GM12878 (cell line): ENCODE data around the gene NOL7. TPM values are rescaled to one million over a fixed set of nuclear protein-coding genes. Genes with fewer than 3 reads are reported as not detected.

Source experiments
- ATAC-seq: fragments of 200-7000 bp; cut with Tn5 transposase; 3 replicates; pipeline ENCODE4 v1.9.1; 2020; ENCODE audit warnings: mild to moderate bottlenecking, moderate library complexity
- BruUV-seq: library from RNA; stranded (reverse); fragments of 400-500 nt; replicated peaks from 2 replicates; lab custom pipeline; 2021; lab: Mats Ljungman, UMichigan
- CTCF ChIA-PET: fragments of 300-600 bp; sonication (Branson Sonifier 250); formaldehyde crosslinking; extraction: SDS; loops from one replicate; lab custom pipeline; 2021; ENCODE audit warnings: inconsistent platforms; lab: Yijun Ruan, JAX
- POLR2A ChIA-PET: fragments of 350-600 bp; formaldehyde crosslinking; extraction: SDS; loops from one replicate; lab custom pipeline; 2021; ENCODE audit warnings: inconsistent platforms; lab: Charles Lee
- RAD21 ChIA-PET: fragments of 300-600 bp; sonication (Branson Sonifier 250); formaldehyde crosslinking; loops from one replicate; lab custom pipeline; 2023; ENCODE audit warnings: antibody characterized with exemption; ENCODE audit not compliant: unreplicated experiment; lab: Charles Lee
- SMC1A ChIA-PET: fragments of 300-600 bp; sonication (Branson Sonifier 250); formaldehyde crosslinking; loops from one replicate; lab custom pipeline; 2023; ENCODE audit not compliant: unreplicated experiment, uncharacterized antibody; lab: Charles Lee
- DNase-seq: peaks from one replicate; pipeline ENCODE4 v3.0.0-alpha.2; 2011; ENCODE audit warnings: low read depth, low spot score
- FAIRE-seq: peaks from 3 replicates; lab custom pipeline; 2011; peaks lifted over from hg19 to GRCh38; lab: Jason Lieb, UNC
- H2AFZ ChIP-seq: 2 replicates; pipeline ENCODE4 v1.6.0; 2011; ENCODE audit warnings: low read depth, low read length, control low read depth; ENCODE audit not compliant: control insufficient read depth
- H3K27ac ChIP-seq: 2 replicates; pipeline ENCODE4 v1.5.1; 2011; ENCODE audit warnings: control low read depth; ENCODE audit not compliant: control insufficient read depth, insufficient read depth
- H3K27me3 ChIP-seq, 2 experiments: replicated peaks in 1 of 2; 2 replicates each; pipeline versions ENCODE4 v1.6.0 to v1.6.1; 2011; ENCODE audit warnings: low read length in 1 of 2; ENCODE audit not compliant: control insufficient read depth in 2 of 2, insufficient read depth in 2 of 2
- H3K36me3 ChIP-seq, 2 experiments: 2 replicates each; pipeline ENCODE4 v1.5.1; 2011; ENCODE audit warnings: low read length in 1 of 2; ENCODE audit not compliant: control insufficient read depth in 2 of 2, insufficient read depth in 2 of 2
- H3K4me1 ChIP-seq: 2 replicates; pipeline ENCODE4 v1.6.1; 2011; ENCODE audit warnings: mild to moderate bottlenecking, low read length, moderate library complexity, mixed read lengths; ENCODE audit not compliant: control insufficient read depth, insufficient read depth
- H3K4me2 ChIP-seq: 2 replicates; pipeline ENCODE4 v1.6.0; 2011; ENCODE audit warnings: control low read depth; ENCODE audit not compliant: control insufficient read depth, insufficient read depth
- H3K4me3 ChIP-seq: fragments of 200-600 bp; sonication (generic); 2 replicates; pipeline ENCODE4 v1.5.1; 2016
- H3K79me2 ChIP-seq: 2 replicates; pipeline ENCODE4 v1.6.0; 2011; ENCODE audit warnings: low read length; ENCODE audit not compliant: control insufficient read depth, insufficient read depth
- H3K9ac ChIP-seq: 2 replicates; pipeline ENCODE4 v1.8.0; 2011; ENCODE audit warnings: low read length, control low read depth, mixed read lengths; ENCODE audit not compliant: control insufficient read depth, insufficient read depth
- H3K9me3 ChIP-seq: replicated peaks from 3 replicates; pipeline ENCODE4 v1.5.1; 2011; ENCODE audit warnings: mild to moderate bottlenecking, low read length; ENCODE audit not compliant: control insufficient read depth, insufficient read depth
- H4K20me1 ChIP-seq: 2 replicates; pipeline ENCODE4 v1.6.0; 2011; ENCODE audit not compliant: control insufficient read depth, insufficient read depth
- POLR2AphosphoS2 ChIP-seq: IDR thresholded peaks from 2 replicates; pipeline ENCODE4 v1.6.1; 2011; ENCODE audit warnings: low read depth, mild to moderate bottlenecking, low read length, improper control_type of control experiment, moderate library complexity
- RB1 ChIP-seq: fragments of 450-650 bp; formaldehyde crosslinking; IDR thresholded peaks from 2 replicates; pipeline ENCODE4 v1.6.1; 2017; ENCODE audit warnings: mild to moderate bottlenecking, borderline replicate concordance
- TBL1XR1 ChIP-seq: IDR thresholded peaks from 2 replicates; pipeline ENCODE4 v1.6.1; 2012; ENCODE audit warnings: low read depth, low read length, improper control_type of control experiment
- ZNF24 ChIP-seq: fragments of 450-650 bp; IDR thresholded peaks from 2 replicates; pipeline ENCODE4 v1.6.1; 2017; ENCODE audit warnings: antibody characterized with exemption, mild to moderate bottlenecking
- WGBS: methylation state at CpG from one replicate; pipeline ENCODE4 v1.1.6; 2016; ENCODE audit warnings: low lambda C conversion rate; ENCODE audit not compliant: insufficient replicate concordance, insufficient coverage; ENCODE audit errors: missing lambda C conversion rate; 5-methylcytosine and 5-hydroxymethylcytosine counted together
- in situ Hi-C: fragments of 300-500 bp; cut with MboI; formaldehyde crosslinking; loops from 9 replicates; pipeline ENCODE4 v1.14.3; 2018; ENCODE audit warnings: mixed read lengths
- intact Hi-C: fragments of 100-400 bp; cut with micrococcal nuclease; formaldehyde crosslinking; loops from one replicate; pipeline ENCODE4 v1.14.2; 2022; ENCODE audit not compliant: unreplicated experiment
- polyA plus RNA-seq, 11 experiments: library from polyadenylated mRNA; depleted of rRNA in 4 of 11; unstranded in 6 of 11; stranded (reverse) in 5 of 11; fragments of >200 nt; fragmentation: Nextera tagmentation in 4 of 11; fragmentation: Illumina TruSeq in 1 of 11; extraction: Ambion mirVana in 4 of 11; extraction: Trizol in 1 of 11; gene quantifications; 1 replicate in 1 of 11; 2 replicates in 10 of 11; pipeline versions ENCODE4 v1.2.1 to v1.2.3, GENCODE V29; 2011 to 2016; ENCODE audit warnings: inconsistent platforms in 2 of 11, missing spikeins in 2 of 11, low read depth in 1 of 11
- total RNA-seq, 4 experiments: library from RNA; depleted of rRNA in 3 of 4; stranded (reverse); fragments of >200 nt in 3 of 4; fragmentation: Illumina TruSeq in 1 of 4; extraction: Trizol in 1 of 4; gene quantifications; 2 replicates each; pipeline versions ENCODE4 v1.2.1 to v1.2.3, GENCODE V29; 2013 to 2021
- TF ChIP-seq, protein P1 (sequence below): fragments of 450-650 bp; IDR thresholded peaks from 2 replicates; pipeline ENCODE4 v1.6.1; 2017; ENCODE audit warnings: mild to moderate bottlenecking, moderate library complexity
- TF ChIP-seq, protein P2 (sequence below): IDR thresholded peaks from 2 replicates; pipeline ENCODE4 v1.6.1; 2012; ENCODE audit warnings: improper control_type of control experiment, low read depth, low read length; ENCODE audit not compliant: insufficient replicate concordance
- TF ChIP-seq, protein P3 (sequence below): fragments of 450-650 bp; formaldehyde crosslinking; IDR thresholded peaks from 2 replicates; pipeline ENCODE4 v1.4.0; 2020; ENCODE audit warnings: mild to moderate bottlenecking, moderate library complexity

Gene NOL7
- total and polyA plus RNA-seq, 10 of the 15 experiments (the other 5 are each of a cell fraction or from before 2014, with no cell fraction given), result 12.2 to 222 (median 86.2) TPM

DNA sequence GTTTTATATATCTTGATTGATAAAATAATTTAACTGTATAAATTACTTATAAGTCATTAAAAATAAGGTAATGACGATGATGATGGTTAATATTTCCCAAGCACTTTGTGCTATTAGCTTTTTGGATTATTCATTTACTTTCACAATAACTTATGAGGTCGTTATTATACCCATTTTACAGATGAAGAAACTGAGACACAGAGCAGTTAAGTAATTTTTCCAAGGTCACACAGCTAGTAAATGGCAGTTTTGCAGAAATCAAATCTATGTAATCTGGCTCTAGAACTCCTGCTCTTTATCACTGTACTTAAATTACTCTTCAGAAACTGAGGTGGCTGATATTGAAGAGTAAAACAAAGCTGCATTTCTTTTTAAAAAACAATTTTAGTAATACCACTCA is 18.2 kb downstream of the NOL7 start:
- no TSS peak for BruUV-seq
- intact Hi-C loops (no loop called here), in situ Hi-C loops (no loop called here)
- H3K9ac ChIP-seq, result no peak overlapping the region
- no peak overlapping the region for H2AFZ ChIP-seq
- SMC1A ChIA-PET, result interaction anchor here (0.6 to 2.4 kb wide), 5 partner anchors 16 to 296 kb away, joined by 3 to 7 read pairs (median 3); partner anchors contain the start of gene NOL7
- H3K9me3 ChIP-seq, result no peaks in the 10 kb centered on the region
- no peak overlapping the region for H3K27ac ChIP-seq
- CTCF ChIA-PET, result interaction anchor here (0.6 to 3.3 kb wide), 4 partner anchors 10 to 433 kb away, joined by 3 to 22 read pairs (median 5); partner anchors contain the start of gene SIRT5
- no peaks in the 10 kb centered on the region for H3K27me3 ChIP-seq
- RAD21 ChIA-PET, result no interaction called here
- H3K79me2 ChIP-seq, result no peaks in the 10 kb centered on the region
- H3K4me2 ChIP-seq, result no peak overlapping the region
- H4K20me1 ChIP-seq, result no peaks in the 10 kb centered on the region
- 75% methylated on average over 2 of the region's 2 CpGs for WGBS
- H3K4me3 ChIP-seq, result no peak overlapping the region
- peaks cover 0 to 24% of the 10 kb centered on the region in 2 experiments; a peak in 2 of 4 replicates for H3K36me3 ChIP-seq
- ATAC-seq (no peak), DNase-seq (no peak), FAIRE-seq (no peak)
- POLR2A ChIA-PET, result interaction anchor here (0.7 kb wide), 1 partner anchor 134 kb away, joined by 3 read pairs; no protein-coding TSS in a partner anchor
- H3K4me1 ChIP-seq, result no peaks in the 10 kb centered on the region
- no peak for TF ChIP-seq ZNF24
- TF ChIP-seq, protein P1, sequence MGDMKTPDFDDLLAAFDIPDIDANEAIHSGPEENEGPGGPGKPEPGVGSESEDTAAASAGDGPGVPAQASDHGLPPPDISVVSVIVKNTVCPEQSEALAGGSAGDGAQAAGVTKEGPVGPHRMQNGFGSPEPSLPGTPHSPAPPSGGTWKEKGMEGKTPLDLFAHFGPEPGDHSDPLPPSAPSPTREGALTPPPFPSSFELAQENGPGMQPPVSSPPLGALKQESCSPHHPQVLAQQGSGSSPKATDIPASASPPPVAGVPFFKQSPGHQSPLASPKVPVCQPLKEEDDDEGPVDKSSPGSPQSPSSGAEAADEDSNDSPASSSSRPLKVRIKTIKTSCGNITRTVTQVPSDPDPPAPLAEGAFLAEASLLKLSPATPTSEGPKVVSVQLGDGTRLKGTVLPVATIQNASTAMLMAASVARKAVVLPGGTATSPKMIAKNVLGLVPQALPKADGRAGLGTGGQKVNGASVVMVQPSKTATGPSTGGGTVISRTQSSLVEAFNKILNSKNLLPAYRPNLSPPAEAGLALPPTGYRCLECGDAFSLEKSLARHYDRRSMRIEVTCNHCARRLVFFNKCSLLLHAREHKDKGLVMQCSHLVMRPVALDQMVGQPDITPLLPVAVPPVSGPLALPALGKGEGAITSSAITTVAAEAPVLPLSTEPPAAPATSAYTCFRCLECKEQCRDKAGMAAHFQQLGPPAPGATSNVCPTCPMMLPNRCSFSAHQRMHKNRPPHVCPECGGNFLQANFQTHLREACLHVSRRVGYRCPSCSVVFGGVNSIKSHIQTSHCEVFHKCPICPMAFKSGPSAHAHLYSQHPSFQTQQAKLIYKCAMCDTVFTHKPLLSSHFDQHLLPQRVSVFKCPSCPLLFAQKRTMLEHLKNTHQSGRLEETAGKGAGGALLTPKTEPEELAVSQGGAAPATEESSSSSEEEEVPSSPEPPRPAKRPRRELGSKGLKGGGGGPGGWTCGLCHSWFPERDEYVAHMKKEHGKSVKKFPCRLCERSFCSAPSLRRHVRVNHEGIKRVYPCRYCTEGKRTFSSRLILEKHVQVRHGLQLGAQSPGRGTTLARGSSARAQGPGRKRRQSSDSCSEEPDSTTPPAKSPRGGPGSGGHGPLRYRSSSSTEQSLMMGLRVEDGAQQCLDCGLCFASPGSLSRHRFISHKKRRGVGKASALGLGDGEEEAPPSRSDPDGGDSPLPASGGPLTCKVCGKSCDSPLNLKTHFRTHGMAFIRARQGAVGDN, result no peak
- no peak for TF ChIP-seq TBL1XR1
- TF ChIP-seq, protein P2, sequence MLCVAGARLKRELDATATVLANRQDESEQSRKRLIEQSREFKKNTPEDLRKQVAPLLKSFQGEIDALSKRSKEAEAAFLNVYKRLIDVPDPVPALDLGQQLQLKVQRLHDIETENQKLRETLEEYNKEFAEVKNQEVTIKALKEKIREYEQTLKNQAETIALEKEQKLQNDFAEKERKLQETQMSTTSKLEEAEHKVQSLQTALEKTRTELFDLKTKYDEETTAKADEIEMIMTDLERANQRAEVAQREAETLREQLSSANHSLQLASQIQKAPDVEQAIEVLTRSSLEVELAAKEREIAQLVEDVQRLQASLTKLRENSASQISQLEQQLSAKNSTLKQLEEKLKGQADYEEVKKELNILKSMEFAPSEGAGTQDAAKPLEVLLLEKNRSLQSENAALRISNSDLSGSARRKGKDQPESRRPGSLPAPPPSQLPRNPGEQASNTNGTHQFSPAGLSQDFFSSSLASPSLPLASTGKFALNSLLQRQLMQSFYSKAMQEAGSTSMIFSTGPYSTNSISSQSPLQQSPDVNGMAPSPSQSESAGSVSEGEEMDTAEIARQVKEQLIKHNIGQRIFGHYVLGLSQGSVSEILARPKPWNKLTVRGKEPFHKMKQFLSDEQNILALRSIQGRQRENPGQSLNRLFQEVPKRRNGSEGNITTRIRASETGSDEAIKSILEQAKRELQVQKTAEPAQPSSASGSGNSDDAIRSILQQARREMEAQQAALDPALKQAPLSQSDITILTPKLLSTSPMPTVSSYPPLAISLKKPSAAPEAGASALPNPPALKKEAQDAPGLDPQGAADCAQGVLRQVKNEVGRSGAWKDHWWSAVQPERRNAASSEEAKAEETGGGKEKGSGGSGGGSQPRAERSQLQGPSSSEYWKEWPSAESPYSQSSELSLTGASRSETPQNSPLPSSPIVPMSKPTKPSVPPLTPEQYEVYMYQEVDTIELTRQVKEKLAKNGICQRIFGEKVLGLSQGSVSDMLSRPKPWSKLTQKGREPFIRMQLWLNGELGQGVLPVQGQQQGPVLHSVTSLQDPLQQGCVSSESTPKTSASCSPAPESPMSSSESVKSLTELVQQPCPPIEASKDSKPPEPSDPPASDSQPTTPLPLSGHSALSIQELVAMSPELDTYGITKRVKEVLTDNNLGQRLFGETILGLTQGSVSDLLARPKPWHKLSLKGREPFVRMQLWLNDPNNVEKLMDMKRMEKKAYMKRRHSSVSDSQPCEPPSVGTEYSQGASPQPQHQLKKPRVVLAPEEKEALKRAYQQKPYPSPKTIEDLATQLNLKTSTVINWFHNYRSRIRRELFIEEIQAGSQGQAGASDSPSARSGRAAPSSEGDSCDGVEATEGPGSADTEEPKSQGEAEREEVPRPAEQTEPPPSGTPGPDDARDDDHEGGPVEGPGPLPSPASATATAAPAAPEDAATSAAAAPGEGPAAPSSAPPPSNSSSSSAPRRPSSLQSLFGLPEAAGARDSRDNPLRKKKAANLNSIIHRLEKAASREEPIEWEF, result no peak
- TF ChIP-seq, protein P3, sequence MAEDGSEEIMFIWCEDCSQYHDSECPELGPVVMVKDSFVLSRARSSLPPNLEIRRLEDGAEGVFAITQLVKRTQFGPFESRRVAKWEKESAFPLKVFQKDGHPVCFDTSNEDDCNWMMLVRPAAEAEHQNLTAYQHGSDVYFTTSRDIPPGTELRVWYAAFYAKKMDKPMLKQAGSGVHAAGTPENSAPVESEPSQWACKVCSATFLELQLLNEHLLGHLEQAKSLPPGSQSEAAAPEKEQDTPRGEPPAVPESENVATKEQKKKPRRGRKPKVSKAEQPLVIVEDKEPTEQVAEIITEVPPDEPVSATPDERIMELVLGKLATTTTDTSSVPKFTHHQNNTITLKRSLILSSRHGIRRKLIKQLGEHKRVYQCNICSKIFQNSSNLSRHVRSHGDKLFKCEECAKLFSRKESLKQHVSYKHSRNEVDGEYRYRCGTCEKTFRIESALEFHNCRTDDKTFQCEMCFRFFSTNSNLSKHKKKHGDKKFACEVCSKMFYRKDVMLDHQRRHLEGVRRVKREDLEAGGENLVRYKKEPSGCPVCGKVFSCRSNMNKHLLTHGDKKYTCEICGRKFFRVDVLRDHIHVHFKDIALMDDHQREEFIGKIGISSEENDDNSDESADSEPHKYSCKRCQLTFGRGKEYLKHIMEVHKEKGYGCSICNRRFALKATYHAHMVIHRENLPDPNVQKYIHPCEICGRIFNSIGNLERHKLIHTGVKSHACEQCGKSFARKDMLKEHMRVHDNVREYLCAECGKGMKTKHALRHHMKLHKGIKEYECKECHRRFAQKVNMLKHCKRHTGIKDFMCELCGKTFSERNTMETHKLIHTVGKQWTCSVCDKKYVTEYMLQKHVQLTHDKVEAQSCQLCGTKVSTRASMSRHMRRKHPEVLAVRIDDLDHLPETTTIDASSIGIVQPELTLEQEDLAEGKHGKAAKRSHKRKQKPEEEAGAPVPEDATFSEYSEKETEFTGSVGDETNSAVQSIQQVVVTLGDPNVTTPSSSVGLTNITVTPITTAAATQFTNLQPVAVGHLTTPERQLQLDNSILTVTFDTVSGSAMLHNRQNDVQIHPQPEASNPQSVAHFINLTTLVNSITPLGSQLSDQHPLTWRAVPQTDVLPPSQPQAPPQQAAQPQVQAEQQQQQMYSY (CRISPR knock-in tag), result no peak
- TF ChIP-seq RB1, result no peak
- no peak for TF ChIP-seq POLR2AphosphoS2
